GM23338 (cell line): ENCODE data around the gene SLC4A4. TPM values are rescaled to one million over a fixed set of nuclear protein-coding genes. Genes with fewer than 3 reads are reported as not detected.

Experiments used
- ATAC-seq: fragments of 200-7000 bp; cut with Tn5 transposase; 3 replicates; pipeline ENCODE4 v1.9.1; 2020
- DNase-seq: peaks from one replicate; pipeline ENCODE4 v3.0.0-alpha.2; 2015; ENCODE audit warnings: low spot score
- H2AFZ ChIP-seq: fragments of 200-600 bp; sonication (generic); 2 replicates; pipeline ENCODE4 v1.8.0; 2016; ENCODE audit warnings: antibody characterized with exemption, mild to moderate bottlenecking, moderate library complexity
- H3F3A ChIP-seq: fragments of 200-600 bp; sonication (generic); replicated peaks from 2 replicates; pipeline ENCODE4 v1.8.0; 2017; ENCODE audit warnings: antibody characterized with exemption, mixed run types, low read depth
- H3K27ac ChIP-seq: fragments of 200-600 bp; sonication (generic); 2 replicates; pipeline ENCODE4 v1.6.1; 2016; ENCODE audit warnings: low read depth
- H3K27me3 ChIP-seq: fragments of 200-600 bp; sonication (generic); 2 replicates; pipeline ENCODE4 v1.8.0; 2016; ENCODE audit warnings: mild to moderate bottlenecking, mixed run types, moderate library complexity; ENCODE audit not compliant: insufficient read depth
- H3K36me3 ChIP-seq: fragments of 200-600 bp; sonication (generic); 2 replicates; pipeline ENCODE4 v1.8.0; 2016; ENCODE audit warnings: mild to moderate bottlenecking; ENCODE audit not compliant: insufficient read depth
- H3K4me1 ChIP-seq: fragments of 200-600 bp; sonication (generic); 2 replicates; pipeline ENCODE4 v1.8.0; 2016; ENCODE audit warnings: mild to moderate bottlenecking, moderate library complexity; ENCODE audit not compliant: insufficient read depth
- H3K4me2 ChIP-seq: fragments of 200-600 bp; sonication (generic); 2 replicates; pipeline ENCODE4 v1.7.1; 2017; ENCODE audit warnings: mixed run types
- H3K4me3 ChIP-seq: fragments of 200-600 bp; sonication (generic); 2 replicates; pipeline ENCODE4 v1.6.1; 2016; ENCODE audit warnings: mixed run types
- H3K79me2 ChIP-seq: fragments of 200-600 bp; sonication (generic); replicated peaks from 2 replicates; pipeline ENCODE4 v1.8.0; 2017; ENCODE audit warnings: mild to moderate bottlenecking; ENCODE audit not compliant: insufficient read depth
- H3K9me2 ChIP-seq: fragments of 200-600 bp; sonication (generic); 2 replicates; pipeline ENCODE4 v1.8.0; 2017; ENCODE audit not compliant: insufficient read depth
- H4K20me1 ChIP-seq: fragments of 200-600 bp; sonication (generic); replicated peaks from 2 replicates; pipeline ENCODE4 v1.8.0; 2017; ENCODE audit warnings: mild to moderate bottlenecking; ENCODE audit not compliant: insufficient read depth
- H3K27ac Mint-ChIP-seq: 2 replicates; pipeline ENCODE4 v1.8.0; 2020; ENCODE audit warnings: inconsistent platforms, mild to moderate bottlenecking, moderate library complexity, mixed read lengths
- H3K27me3 Mint-ChIP-seq: 3 replicates; pipeline ENCODE4 v1.8.0; 2022; ENCODE audit warnings: low read depth, mild to moderate bottlenecking, moderate library complexity, mixed read lengths, inconsistent platforms; ENCODE audit not compliant: insufficient read depth, poor library complexity
- H3K36me3 Mint-ChIP-seq: 3 replicates; pipeline ENCODE4 v1.8.0; 2021; ENCODE audit warnings: low read depth, mild to moderate bottlenecking, inconsistent platforms, moderate library complexity, mixed read lengths
- H3K4me1 Mint-ChIP-seq: 3 replicates; pipeline ENCODE4 v1.8.0; 2020; ENCODE audit warnings: mild to moderate bottlenecking, inconsistent platforms, mixed read lengths
- H3K4me3 Mint-ChIP-seq: 3 replicates; pipeline ENCODE4 v1.8.0; 2021; ENCODE audit warnings: moderate library complexity, mild to moderate bottlenecking, inconsistent platforms, mixed read lengths
- H3K9me3 Mint-ChIP-seq: 3 replicates; pipeline ENCODE4 v1.8.0; 2020; ENCODE audit warnings: moderate library complexity, mild to moderate bottlenecking, inconsistent platforms, mixed read lengths
- POLR2AphosphoS5 ChIP-seq: IDR thresholded peaks from 2 replicates; pipeline ENCODE4 v1.6.1; 2016; ENCODE audit warnings: antibody characterized with exemption, low read depth
- STAT1 ChIP-seq: IDR thresholded peaks from one replicate; pipeline ENCODE4 v1.6.1; 2016; ENCODE audit warnings: antibody characterized with exemption; ENCODE audit not compliant: unreplicated experiment
- ZNF114 ChIP-seq: fragments of 250-450 bp; sonication (Bioruptor Pico); IDR thresholded peaks from 2 replicates; pipeline ENCODE4 v1.5.0; 2020; ENCODE audit warnings: mild to moderate bottlenecking, moderate library complexity
- ZNF331 ChIP-seq: fragments of 250-450 bp; sonication (Bioruptor Pico); IDR thresholded peaks from 2 replicates; pipeline ENCODE4 v1.5.0; 2020; ENCODE audit warnings: low read depth, mild to moderate bottlenecking, moderate library complexity
- polyA plus RNA-seq: library from polyadenylated mRNA; unstranded; fragments of >200 nt; fragmentation: Nextera tagmentation; extraction: Ambion mirVana; gene quantifications from 2 replicates; pipeline ENCODE4 v1.2.1, GENCODE V29; 2016
- total RNA-seq: library from RNA; depleted of rRNA; stranded (reverse); fragments of >200 nt; shearing (Covaris generic); gene quantifications from 2 replicates; pipeline ENCODE4 v1.2.3, GENCODE V29; 2014
- TF ChIP-seq, protein P1 (sequence below): fragments of 250-450 bp; sonication (Bioruptor Pico); IDR thresholded peaks from 2 replicates; pipeline ENCODE4 v1.5.0; 2020; ENCODE audit warnings: mild to moderate bottlenecking, moderate library complexity
- TF ChIP-seq, protein P2 (sequence below), 2 experiments: fragments of 200-600 bp in 1 of 2; sonication (generic) in 1 of 2; conservative IDR thresholded peaks; 2 replicates each; pipeline versions ENCODE4 v1.5.1 to v1.6.1; 2016 to 2017; ENCODE audit warnings: antibody characterized with exemption in 2 of 2, low read depth in 2 of 2, mild to moderate bottlenecking in 2 of 2, moderate library complexity in 1 of 2
- TF ChIP-seq, protein P3 (sequence below): IDR thresholded peaks from 2 replicates; pipeline ENCODE4 v1.6.1; 2016; ENCODE audit warnings: antibody characterized with exemption

The SLC4A4 gene
- total and polyA plus RNA-seq, 2 experiments from 2014 or later, result 1.0 to 1.5 TPM

DNA sequence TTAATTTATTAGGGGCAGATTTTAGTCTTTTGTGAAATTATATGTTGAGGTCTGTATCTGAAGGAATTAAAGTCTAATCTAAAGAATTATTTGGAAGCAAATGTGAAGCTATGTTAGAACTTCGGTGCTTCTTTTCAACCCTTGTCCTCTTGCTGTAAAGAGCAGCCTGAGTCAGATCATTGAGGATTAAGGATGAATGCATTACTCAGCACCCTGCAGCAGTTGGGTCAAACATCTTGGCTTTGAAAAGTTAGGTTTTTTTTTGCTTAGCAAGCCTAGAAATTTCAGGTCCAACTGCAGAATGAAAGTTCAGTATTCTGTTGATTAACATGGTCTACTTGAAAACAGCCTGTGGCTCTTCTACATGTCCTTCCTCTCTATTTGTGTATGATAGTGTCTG lies 57.6 kb downstream of the SLC4A4 start:
- Mint-ChIP-seq H3K4me3 (no peak overlapping the region), H3K4me1 (peaks cover 35% of the 10 kb centered on the region), H3K27me3 (peaks cover 2% of the 10 kb centered on the region), H3K9me3 (no peaks in the 10 kb centered on the region), H3K36me3 (no peaks in the 10 kb centered on the region), H3K27ac (no peak overlapping the region)
- TF ChIP-seq ZNF114 (CRISPR knock-in tag), result no peak
- TF ChIP-seq, protein P1, sequence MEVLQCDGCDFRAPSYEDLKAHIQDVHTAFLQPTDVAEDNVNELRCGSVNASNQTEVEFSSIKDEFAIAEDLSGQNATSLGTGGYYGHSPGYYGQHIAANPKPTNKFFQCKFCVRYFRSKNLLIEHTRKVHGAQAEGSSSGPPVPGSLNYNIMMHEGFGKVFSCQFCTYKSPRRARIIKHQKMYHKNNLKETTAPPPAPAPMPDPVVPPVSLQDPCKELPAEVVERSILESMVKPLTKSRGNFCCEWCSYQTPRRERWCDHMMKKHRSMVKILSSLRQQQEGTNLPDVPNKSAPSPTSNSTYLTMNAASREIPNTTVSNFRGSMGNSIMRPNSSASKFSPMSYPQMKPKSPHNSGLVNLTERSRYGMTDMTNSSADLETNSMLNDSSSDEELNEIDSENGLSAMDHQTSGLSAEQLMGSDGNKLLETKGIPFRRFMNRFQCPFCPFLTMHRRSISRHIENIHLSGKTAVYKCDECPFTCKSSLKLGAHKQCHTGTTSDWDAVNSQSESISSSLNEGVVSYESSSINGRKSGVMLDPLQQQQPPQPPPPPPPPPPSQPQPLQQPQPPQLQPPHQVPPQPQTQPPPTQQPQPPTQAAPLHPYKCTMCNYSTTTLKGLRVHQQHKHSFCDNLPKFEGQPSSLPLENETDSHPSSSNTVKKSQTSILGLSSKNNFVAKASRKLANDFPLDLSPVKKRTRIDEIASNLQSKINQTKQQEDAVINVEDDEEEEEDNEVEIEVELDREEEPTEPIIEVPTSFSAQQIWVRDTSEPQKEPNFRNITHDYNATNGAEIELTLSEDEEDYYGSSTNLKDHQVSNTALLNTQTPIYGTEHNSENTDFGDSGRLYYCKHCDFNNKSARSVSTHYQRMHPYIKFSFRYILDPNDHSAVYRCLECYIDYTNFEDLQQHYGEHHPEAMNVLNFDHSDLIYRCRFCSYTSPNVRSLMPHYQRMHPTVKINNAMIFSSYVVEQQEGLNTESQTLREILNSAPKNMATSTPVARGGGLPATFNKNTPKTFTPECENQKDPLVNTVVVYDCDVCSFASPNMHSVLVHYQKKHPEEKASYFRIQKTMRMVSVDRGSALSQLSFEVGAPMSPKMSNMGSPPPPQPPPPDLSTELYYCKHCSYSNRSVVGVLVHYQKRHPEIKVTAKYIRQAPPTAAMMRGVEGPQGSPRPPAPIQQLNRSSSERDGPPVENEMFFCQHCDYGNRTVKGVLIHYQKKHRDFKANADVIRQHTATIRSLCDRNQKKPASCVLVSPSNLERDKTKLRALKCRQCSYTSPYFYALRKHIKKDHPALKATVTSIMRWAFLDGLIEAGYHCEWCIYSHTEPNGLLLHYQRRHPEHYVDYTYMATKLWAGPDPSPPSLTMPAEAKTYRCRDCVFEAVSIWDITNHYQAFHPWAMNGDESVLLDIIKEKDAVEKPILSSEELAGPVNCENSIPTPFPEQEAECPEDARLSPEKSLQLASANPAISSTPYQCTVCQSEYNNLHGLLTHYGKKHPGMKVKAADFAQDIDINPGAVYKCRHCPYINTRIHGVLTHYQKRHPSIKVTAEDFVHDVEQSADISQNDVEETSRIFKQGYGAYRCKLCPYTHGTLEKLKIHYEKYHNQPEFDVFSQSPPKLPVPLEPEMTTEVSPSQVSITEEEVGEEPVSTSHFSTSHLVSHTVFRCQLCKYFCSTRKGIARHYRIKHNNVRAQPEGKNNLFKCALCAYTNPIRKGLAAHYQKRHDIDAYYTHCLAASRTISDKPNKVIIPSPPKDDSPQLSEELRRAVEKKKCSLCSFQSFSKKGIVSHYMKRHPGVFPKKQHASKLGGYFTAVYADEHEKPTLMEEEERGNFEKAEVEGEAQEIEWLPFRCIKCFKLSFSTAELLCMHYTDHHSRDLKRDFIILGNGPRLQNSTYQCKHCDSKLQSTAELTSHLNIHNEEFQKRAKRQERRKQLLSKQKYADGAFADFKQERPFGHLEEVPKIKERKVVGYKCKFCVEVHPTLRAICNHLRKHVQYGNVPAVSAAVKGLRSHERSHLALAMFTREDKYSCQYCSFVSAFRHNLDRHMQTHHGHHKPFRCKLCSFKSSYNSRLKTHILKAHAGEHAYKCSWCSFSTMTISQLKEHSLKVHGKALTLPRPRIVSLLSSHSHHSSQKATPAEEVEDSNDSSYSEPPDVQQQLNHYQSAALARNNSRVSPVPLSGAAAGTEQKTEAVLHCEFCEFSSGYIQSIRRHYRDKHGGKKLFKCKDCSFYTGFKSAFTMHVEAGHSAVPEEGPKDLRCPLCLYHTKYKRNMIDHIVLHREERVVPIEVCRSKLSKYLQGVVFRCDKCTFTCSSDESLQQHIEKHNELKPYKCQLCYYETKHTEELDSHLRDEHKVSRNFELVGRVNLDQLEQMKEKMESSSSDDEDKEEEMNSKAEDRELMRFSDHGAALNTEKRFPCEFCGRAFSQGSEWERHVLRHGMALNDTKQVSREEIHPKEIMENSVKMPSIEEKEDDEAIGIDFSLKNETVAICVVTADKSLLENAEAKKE (CRISPR knock-in tag), result no peak
- no peak for TF ChIP-seq ZNF331 (CRISPR knock-in tag)
- TF ChIP-seq POLR2AphosphoS5, result no peak
- TF ChIP-seq, protein P2, sequence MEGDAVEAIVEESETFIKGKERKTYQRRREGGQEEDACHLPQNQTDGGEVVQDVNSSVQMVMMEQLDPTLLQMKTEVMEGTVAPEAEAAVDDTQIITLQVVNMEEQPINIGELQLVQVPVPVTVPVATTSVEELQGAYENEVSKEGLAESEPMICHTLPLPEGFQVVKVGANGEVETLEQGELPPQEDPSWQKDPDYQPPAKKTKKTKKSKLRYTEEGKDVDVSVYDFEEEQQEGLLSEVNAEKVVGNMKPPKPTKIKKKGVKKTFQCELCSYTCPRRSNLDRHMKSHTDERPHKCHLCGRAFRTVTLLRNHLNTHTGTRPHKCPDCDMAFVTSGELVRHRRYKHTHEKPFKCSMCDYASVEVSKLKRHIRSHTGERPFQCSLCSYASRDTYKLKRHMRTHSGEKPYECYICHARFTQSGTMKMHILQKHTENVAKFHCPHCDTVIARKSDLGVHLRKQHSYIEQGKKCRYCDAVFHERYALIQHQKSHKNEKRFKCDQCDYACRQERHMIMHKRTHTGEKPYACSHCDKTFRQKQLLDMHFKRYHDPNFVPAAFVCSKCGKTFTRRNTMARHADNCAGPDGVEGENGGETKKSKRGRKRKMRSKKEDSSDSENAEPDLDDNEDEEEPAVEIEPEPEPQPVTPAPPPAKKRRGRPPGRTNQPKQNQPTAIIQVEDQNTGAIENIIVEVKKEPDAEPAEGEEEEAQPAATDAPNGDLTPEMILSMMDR (conservative IDR thresholded peaks at IDR 0.05; ENCODE audit: low read depth in 2 of 2), result no peak
- TF ChIP-seq STAT1, result no peak
- TF ChIP-seq, protein P3, sequence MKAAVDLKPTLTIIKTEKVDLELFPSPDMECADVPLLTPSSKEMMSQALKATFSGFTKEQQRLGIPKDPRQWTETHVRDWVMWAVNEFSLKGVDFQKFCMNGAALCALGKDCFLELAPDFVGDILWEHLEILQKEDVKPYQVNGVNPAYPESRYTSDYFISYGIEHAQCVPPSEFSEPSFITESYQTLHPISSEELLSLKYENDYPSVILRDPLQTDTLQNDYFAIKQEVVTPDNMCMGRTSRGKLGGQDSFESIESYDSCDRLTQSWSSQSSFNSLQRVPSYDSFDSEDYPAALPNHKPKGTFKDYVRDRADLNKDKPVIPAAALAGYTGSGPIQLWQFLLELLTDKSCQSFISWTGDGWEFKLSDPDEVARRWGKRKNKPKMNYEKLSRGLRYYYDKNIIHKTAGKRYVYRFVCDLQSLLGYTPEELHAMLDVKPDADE, result no peak
- Histone ChIP-seq H3K27me3 (no peaks in the 10 kb centered on the region), H4K20me1 (no peaks in the 10 kb centered on the region), H2AFZ (no peak overlapping the region), H3K9me2 (no peaks in the 10 kb centered on the region), H3F3A (no peaks in the 10 kb centered on the region), H3K4me2 (no peak overlapping the region), H3K4me1 (peaks cover 3% of the 10 kb centered on the region; the same call in 1 of the 2 replicates), H3K79me2 (no peaks in the 10 kb centered on the region), H3K4me3 (no peak overlapping the region), H3K27ac (no peak overlapping the region), H3K36me3 (no peaks in the 10 kb centered on the region)
- no peak for ATAC-seq
- no peak for DNase-seq
